B cell (primary cell): Measurements from ENCODE around the gene SPATA20. TPM values are rescaled to one million over a fixed set of nuclear protein-coding genes. Genes with fewer than 3 reads are reported as not detected.

Source experiments
- ATAC-seq: fragments of 200-7000 bp; cut with Tn5 transposase; one replicate; pipeline ENCODE4 v1.10.0; 2021; ENCODE audit warnings: low read depth, mild to moderate bottlenecking, moderate number of reproducible peaks, moderate library complexity
- CTCF ChIA-PET: fragments of 350-600 bp; sonication (Branson Sonifier 250); formaldehyde crosslinking; loops from one replicate; lab custom pipeline; 2021; ENCODE audit warnings: antibody characterized with exemption, inconsistent platforms; lab: Charles Lee
- POLR2A ChIA-PET: fragments of 350-600 bp; sonication (Branson Sonifier 250); formaldehyde crosslinking; loops from one replicate; lab custom pipeline; 2021; ENCODE audit warnings: antibody characterized with exemption; lab: Charles Lee
- DNase-seq: peaks from one replicate; pipeline ENCODE4 v3.0.0; 2013
- H2AFZ ChIP-seq: 2 replicates; pipeline ENCODE4 v1.6.1; 2012; ENCODE audit warnings: mild to moderate bottlenecking, low read depth, low read length; ENCODE audit not compliant: insufficient read depth, poor library complexity, severe bottlenecking
- H3K27ac ChIP-seq, 2 donors: 1 replicate in 1 of 2; 2 replicates in 1 of 2; pipeline ENCODE4 v1.5.1; 2012 to 2013; ENCODE audit warnings: low read length in 2 of 2, mild to moderate bottlenecking in 2 of 2, moderate library complexity in 1 of 2
- H3K27me3 ChIP-seq, 4 experiments: fragments of 200-600 bp in 1 of 4; sonication (generic) in 1 of 4; replicated peaks in 1 of 4; 1 replicate in 2 of 4; 2 replicates in 2 of 4; pipeline versions ENCODE4 v1.6.1 to v1.7.0; 2013 to 2016; ENCODE audit warnings: low read length in 3 of 4, mild to moderate bottlenecking in 2 of 4, mixed read lengths in 1 of 4, moderate library complexity in 1 of 4; ENCODE audit not compliant: insufficient read depth in 4 of 4, control insufficient read depth in 3 of 4; ENCODE audit errors: control extremely low read depth in 1 of 4
- H3K36me3 ChIP-seq, 2 experiments: replicated peaks in 1 of 2; 1 replicate in 1 of 2; 2 replicates in 1 of 2; pipeline versions ENCODE4 v1.6.1 to v1.7.1; 2013; ENCODE audit warnings: low read length in 1 of 2; ENCODE audit not compliant: insufficient read depth in 2 of 2, control insufficient read depth in 1 of 2; ENCODE audit errors: control extremely low read depth in 1 of 2, extremely low read depth in 1 of 2
- H3K4me1 ChIP-seq, 2 donors: fragments of 200-600 bp in 1 of 2; sonication (generic) in 1 of 2; 1 replicate in 1 of 2; 2 replicates in 1 of 2; pipeline versions ENCODE4 v1.5.1 to v1.6.1; 2013 to 2017; ENCODE audit warnings: low read length in 2 of 2; ENCODE audit not compliant: control insufficient read depth in 2 of 2, insufficient read depth in 2 of 2
- H3K4me2 ChIP-seq: replicated peaks from 2 replicates; pipeline ENCODE3; 2012; ENCODE audit warnings: mild to moderate bottlenecking, low read depth, low read length; ENCODE audit not compliant: poor library complexity, severe bottlenecking
- H3K4me3 ChIP-seq, 5 experiments: fragments of 200-600 bp in 1 of 5; sonication (generic) in 1 of 5; 1 replicate in 3 of 5; 2 replicates in 2 of 5; pipeline versions ENCODE4 v1.5.1 to v1.7.0; 2011 to 2016; ENCODE audit warnings: low read length in 4 of 5, mild to moderate bottlenecking in 4 of 5, low read depth in 2 of 5, control low read depth in 1 of 5, moderate library complexity in 1 of 5; ENCODE audit not compliant: insufficient read depth in 1 of 5; ENCODE audit errors: control extremely low read depth in 1 of 5, extremely low read depth in 1 of 5
- H3K79me2 ChIP-seq: fragments of 200-600 bp; sonication (generic); one replicate; pipeline ENCODE4 v1.6.0; 2016; ENCODE audit warnings: low read length; ENCODE audit not compliant: control insufficient read depth, insufficient read depth
- H3K9ac ChIP-seq: fragments of 200-600 bp; sonication (generic); 2 replicates; pipeline ENCODE4 v1.6.1; 2017; ENCODE audit warnings: mild to moderate bottlenecking, low read length, moderate library complexity
- H3K9me3 ChIP-seq, 3 donors: one replicate each; pipeline versions ENCODE4 v1.6.1 to v1.7.1; 2013; ENCODE audit warnings: low read length in 2 of 3; ENCODE audit not compliant: control insufficient read depth in 2 of 3, insufficient read depth in 1 of 3; ENCODE audit errors: control extremely low read depth in 1 of 3
- H4K20me1 ChIP-seq: 2 replicates; pipeline ENCODE4 v1.6.0; 2012; ENCODE audit warnings: mild to moderate bottlenecking, low read length; ENCODE audit not compliant: insufficient read depth, control insufficient read depth, poor library complexity, severe bottlenecking
- H3K27ac Mint-ChIP-seq: one replicate; pipeline ENCODE4 v1.8.0; 2021; ENCODE audit warnings: mixed read lengths
- H3K27me3 Mint-ChIP-seq: one replicate; pipeline ENCODE4 v1.8.0; 2021; ENCODE audit warnings: mixed read lengths
- H3K4me1 Mint-ChIP-seq: one replicate; pipeline ENCODE4 v1.8.0; 2021; ENCODE audit warnings: mixed read lengths
- H3K4me3 Mint-ChIP-seq: one replicate; pipeline ENCODE4 v1.8.0; 2021; ENCODE audit warnings: mixed read lengths
- H3K9me3 Mint-ChIP-seq: one replicate; pipeline ENCODE4 v1.8.0; 2022; ENCODE audit warnings: mixed read lengths; ENCODE audit not compliant: insufficient read depth
- CTCF ChIP-seq: fragments of 200-600 bp; IDR thresholded peaks from one replicate; pipeline ENCODE4 v1.8.0; 2022; ENCODE audit warnings: antibody characterized with exemption, mild to moderate bottlenecking
- EZH2 ChIP-seq: IDR thresholded peaks from 2 replicates; pipeline ENCODE4 v1.6.1; 2012; ENCODE audit warnings: borderline replicate concordance, low read depth, mild to moderate bottlenecking, moderate library complexity, low read length; ENCODE audit not compliant: insufficient read depth, poor library complexity, severe bottlenecking
- whole genome bisulfite sequencing: methylation state at CpG from one replicate; pipeline ENCODE4 v1.1.5; 2013; ENCODE audit warnings: missing lambda C conversion rate; ENCODE audit not compliant: insufficient coverage; 5-methylcytosine and 5-hydroxymethylcytosine counted together
- intact Hi-C: fragments of 100-400 bp; cut with micrococcal nuclease; formaldehyde crosslinking; loops from one replicate; pipeline ENCODE4 v1.10.0; 2022
- polyA plus RNA-seq: library from polyadenylated mRNA; depleted of rRNA; stranded (reverse); fragments of >200 nt; gene quantifications from 2 replicates; pipeline ENCODE4 v1.2.3, GENCODE V29; 2012
- total RNA-seq, 2 donors: library from RNA; stranded (reverse); fragments of 120-200 nt in 1 of 2; gene quantifications; 1 replicate in 1 of 2; 2 replicates in 1 of 2; pipeline versions ENCODE4 v1.2.3 to v1.2.4, GENCODE V29; 2013 to 2022

Gene SPATA20
- total and polyA plus RNA-seq, 2 donors (not counting 1 experiment from before 2014, with no cell fraction given), result 61.7 to 68.5 TPM

- POLR2A ChIA-PET, result no interaction called here
These were observed 25.5 kb upstream of the SPATA20 start for GRCh38 chr17:50521514-50521913.

GRCh38 chr17:50522766-50523165, 24.2 kb upstream of the SPATA20 start:
- DNase-seq (no peak), ATAC-seq (no peak)
- Histone ChIP-seq H3K79me2 (no peaks in the 10 kb centered on the region), H4K20me1 (no peaks in the 10 kb centered on the region), H3K9ac (no peak overlapping the region), H3K4me2 (no peak overlapping the region), H3K36me3 (no peaks in the 10 kb centered on the region), H3K27ac (no peak overlapping the region), H3K27me3 (peaks cover 0 to 4% (median under 1%) of the 10 kb centered on the region in 4 experiments), H3K4me1 (no peaks in the 10 kb centered on the region), H2AFZ (no peak overlapping the region), H3K9me3 (no peaks in the 10 kb centered on the region), H3K4me3 (no peak overlapping the region)
- TF ChIP-seq EZH2 (no peak), CTCF (no peak)
- Mint-ChIP-seq H3K27ac (no peak overlapping the region), H3K4me3 (no peak overlapping the region), H3K27me3 (no peaks in the 10 kb centered on the region), H3K4me1 (no peaks in the 10 kb centered on the region), H3K9me3 (no peaks in the 10 kb centered on the region)
- intact Hi-C loops, result no loop called here
- ChIA-PET CTCF (no interaction called here), POLR2A (no interaction called here)
- 92% methylated on average over 10 of the region's 10 CpGs for WGBS

More at GRCh38 chr17:50521514-50521913, 25.5 kb upstream of the SPATA20 start:
- no peaks in the 10 kb centered on the region for H3K4me1 ChIP-seq
- TF ChIP-seq CTCF, result no peak
- no peak for TF ChIP-seq EZH2
- intact Hi-C loops, result no loop called here
- no peaks in the 10 kb centered on the region for H3K27me3 ChIP-seq
- no peak overlapping the region for H3K4me2 ChIP-seq
- DNase-seq (no peak), ATAC-seq (no peak)
- no peak overlapping the region for H2AFZ ChIP-seq
- no peak overlapping the region for H3K9ac ChIP-seq
- Mint-ChIP-seq H3K27ac (no peak overlapping the region), H3K27me3 (no peaks in the 10 kb centered on the region), H3K9me3 (no peaks in the 10 kb centered on the region), H3K4me3 (no peak overlapping the region), H3K4me1 (no peaks in the 10 kb centered on the region)
- WGBS, result 63% methylated on average over 1 of the region's 2 CpGs
- no peaks in the 10 kb centered on the region for H3K79me2 ChIP-seq
- CTCF ChIA-PET, result no interaction called here
- no peaks in the 10 kb centered on the region for H3K9me3 ChIP-seq
- H3K27ac ChIP-seq, result no peak overlapping the region
- H3K4me3 ChIP-seq, result no peak overlapping the region
- H3K36me3 ChIP-seq, result no peaks in the 10 kb centered on the region
- H4K20me1 ChIP-seq, result no peaks in the 10 kb centered on the region
